Adipocyte (in vitro differentiated cells): ENCODE results near the gene KLHDC2.
"Not testable (repeated sequence)": the region's sequence is repeated elsewhere in the genome, so short reads cannot be mapped to it uniquely, and the experiment has no call there.

Experiments
- DNase-seq: peaks from one replicate; pipeline ENCODE4 v3.0.0-alpha.2; 2015; ENCODE audit warnings: low read depth
- H3K27me3 ChIP-seq: replicated peaks from 2 replicates; pipeline ENCODE4 v1.7.0; 2013; ENCODE audit warnings: mild to moderate bottlenecking, low read length, moderate library complexity; ENCODE audit not compliant: control insufficient read depth, insufficient read depth
- H3K36me3 ChIP-seq: 2 replicates; pipeline ENCODE4 v1.7.0; 2013; ENCODE audit warnings: low read length, mild to moderate bottlenecking, moderate library complexity; ENCODE audit not compliant: control insufficient read depth, insufficient read depth, severe bottlenecking
- H3K4me1 ChIP-seq: 2 replicates; pipeline ENCODE4 v1.7.0; 2013; ENCODE audit warnings: mild to moderate bottlenecking, low read length, moderate library complexity; ENCODE audit not compliant: control insufficient read depth, insufficient read depth
- H3K4me3 ChIP-seq: 2 replicates; pipeline ENCODE4 v1.7.0; 2013; ENCODE audit warnings: mild to moderate bottlenecking, low read length, moderate library complexity
- H3K9ac ChIP-seq: 2 replicates; pipeline ENCODE4 v1.7.0; 2013; ENCODE audit warnings: mild to moderate bottlenecking, low read length, moderate library complexity
- H3K9me3 ChIP-seq: 2 replicates; pipeline ENCODE4 v1.7.0; 2013; ENCODE audit warnings: mild to moderate bottlenecking, low read length, moderate library complexity; ENCODE audit not compliant: control insufficient read depth

The KLHDC2 gene

GRCh38 chr14:49783394-49784014 is 15.6 kb downstream of the KLHDC2 start:
- H3K9me3 ChIP-seq: no peaks in the 10 kb centered on the region
- H3K9ac ChIP-seq: no peak overlapping the region
- H3K4me1 ChIP-seq: no peaks in the 10 kb centered on the region
- no peaks in the 10 kb centered on the region for H3K27me3 ChIP-seq
- H3K4me3 ChIP-seq: no peak overlapping the region
- no peak for DNase-seq
- H3K36me3 ChIP-seq: peaks cover 100% of the 10 kb centered on the region

GRCh38 chr14:49786315-49786714 is 18.4 kb downstream of the KLHDC2 start:
- H3K27me3 ChIP-seq: no peaks in the 10 kb centered on the region
- H3K36me3 ChIP-seq: peaks cover 97% of the 10 kb centered on the region
- H3K9ac ChIP-seq: no peak overlapping the region
- no peaks in the 10 kb centered on the region for H3K9me3 ChIP-seq
- DNase-seq: no peak
- H3K4me1 ChIP-seq: no peaks in the 10 kb centered on the region
- no peak overlapping the region for H3K4me3 ChIP-seq

GRCh38 chr14:49792618-49793017 is 24.7 kb downstream of the KLHDC2 start:
- H3K9ac ChIP-seq: no peak overlapping the region
- no peaks in the 10 kb centered on the region for H3K9me3 ChIP-seq
- no peaks in the 10 kb centered on the region for H3K27me3 ChIP-seq
- H3K4me1 ChIP-seq: no peaks in the 10 kb centered on the region
- H3K4me3 ChIP-seq: no peak overlapping the region
- H3K36me3 ChIP-seq: peaks cover 87% of the 10 kb centered on the region
- DNase-seq: no peak

GRCh38 chr14:49796025-49796424 is 28.1 kb downstream of the KLHDC2 start:
- no peaks in the 10 kb centered on the region for H3K27me3 ChIP-seq
- H3K9me3 ChIP-seq: no peaks in the 10 kb centered on the region
- H3K9ac ChIP-seq: no peak overlapping the region
- H3K36me3 ChIP-seq: peaks cover 87% of the 10 kb centered on the region
- no peaks in the 10 kb centered on the region for H3K4me1 ChIP-seq
- H3K4me3 ChIP-seq: no peak overlapping the region
- no peak for DNase-seq

GRCh38 chr14:49808780-49809179 is 40.8 kb downstream of the KLHDC2 start:
- Histone ChIP-seq H3K9ac (no peak overlapping the region), H3K36me3 (peaks cover 90% of the 10 kb centered on the region), H3K9me3 (peaks cover 10% of the 10 kb centered on the region), H3K4me1 (no peaks in the 10 kb centered on the region), H3K27me3 (no peaks in the 10 kb centered on the region), H3K4me3 (no peak overlapping the region)
- DNase-seq: no peak

GRCh38 chr14:49816118-49816517 is 48.2 kb downstream of the KLHDC2 start:
- H3K4me1 ChIP-seq, H3K4me3 ChIP-seq, H3K9ac ChIP-seq, DNase-seq, H3K27me3 ChIP-seq: not testable (repeated sequence)
- Histone ChIP-seq H3K9me3 (peaks cover 24% of the 10 kb centered on the region), H3K36me3 (peaks cover 88% of the 10 kb centered on the region)

- peaks cover 81% of the 10 kb centered on the region for H3K36me3 ChIP-seq
- no peaks in the 10 kb centered on the region for H3K27me3 ChIP-seq
Measured at GRCh38 chr14:49816844-49817243, 48.9 kb downstream of the KLHDC2 start.

GRCh38 chr14:49820176-49820575 is 52.2 kb downstream of the KLHDC2 start:
- Histone ChIP-seq H3K9ac (no peak overlapping the region), H3K9me3 (peaks cover 14% of the 10 kb centered on the region), H3K36me3 (peaks cover 78% of the 10 kb centered on the region), H3K27me3 (no peaks in the 10 kb centered on the region), H3K4me1 (no peaks in the 10 kb centered on the region), H3K4me3 (no peak overlapping the region)
- DNase-seq: no peak

More at GRCh38 chr14:49816844-49817243, 48.9 kb downstream of the KLHDC2 start:
- no peak overlapping the region for H3K9ac ChIP-seq
- H3K9me3 ChIP-seq: peaks cover 20% of the 10 kb centered on the region
- DNase-seq: no peak
- H3K4me1 ChIP-seq: no peaks in the 10 kb centered on the region
- no peak overlapping the region for H3K4me3 ChIP-seq

GRCh38 chr14:49828640-49829039 is 60.7 kb downstream of the KLHDC2 start:
- Histone ChIP-seq H3K36me3 (peaks cover 99% of the 10 kb centered on the region), H3K9ac (no peak overlapping the region), H3K9me3 (no peaks in the 10 kb centered on the region), H3K4me1 (no peaks in the 10 kb centered on the region), H3K4me3 (no peak overlapping the region), H3K27me3 (no peaks in the 10 kb centered on the region)
- no peak for DNase-seq
